ENCODE data around the gene UGT2B11. TPM values are rescaled to one million over a fixed set of nuclear protein-coding genes. Genes with fewer than 3 reads are reported as not detected.
"Not testable (repeated sequence)": the region's sequence is repeated elsewhere in the genome, so short reads cannot be mapped to it uniquely, and the experiment has no call there.

Gene UGT2B11
- total RNA-seq, 1 donor from 2014 or later: not detected

DNA sequence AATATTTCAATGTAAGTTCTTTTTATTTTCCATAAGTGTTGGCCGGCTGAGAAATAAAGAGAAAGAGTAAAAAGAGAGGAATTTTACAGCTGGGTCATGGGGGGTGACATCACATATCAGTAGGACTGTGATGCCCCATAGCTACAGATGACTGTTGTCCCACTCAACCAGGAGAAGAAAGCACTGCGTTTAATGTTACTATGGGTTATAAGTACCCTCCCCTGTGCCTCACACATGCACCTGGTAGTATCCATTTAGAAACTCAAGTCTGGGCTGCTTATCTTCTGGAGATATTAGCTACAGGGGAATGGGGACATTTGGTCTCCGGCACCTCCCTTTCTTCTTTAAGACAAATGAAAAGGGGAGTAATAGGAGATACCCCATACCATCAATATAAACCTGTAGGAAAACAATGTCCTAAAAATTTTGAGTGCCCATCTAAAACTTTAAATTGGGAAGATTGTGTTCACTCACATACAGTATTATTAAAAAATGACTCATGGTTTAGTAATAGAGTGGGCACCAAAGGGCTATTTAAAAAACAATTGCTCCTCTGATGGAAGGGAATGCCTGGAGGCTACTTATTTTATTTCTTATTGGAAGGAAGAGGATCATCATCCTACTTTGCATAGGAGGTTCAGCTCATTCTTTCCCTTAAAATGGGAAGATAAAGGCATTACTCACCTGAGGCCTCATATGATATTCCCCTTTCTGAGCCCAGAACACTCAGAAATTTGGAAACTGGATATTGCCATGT is 18.2 kb downstream of the UGT2B11 start:
- H3K4me1 Mint-ChIP-seq (ENCODE audit: unreplicated experiment): no peaks in the 10 kb centered on the region
- H3K27me3 Mint-ChIP-seq (ENCODE audit: unreplicated experiment): peaks cover 5% of the 10 kb centered on the region
- TF ChIP-seq, protein P1, sequence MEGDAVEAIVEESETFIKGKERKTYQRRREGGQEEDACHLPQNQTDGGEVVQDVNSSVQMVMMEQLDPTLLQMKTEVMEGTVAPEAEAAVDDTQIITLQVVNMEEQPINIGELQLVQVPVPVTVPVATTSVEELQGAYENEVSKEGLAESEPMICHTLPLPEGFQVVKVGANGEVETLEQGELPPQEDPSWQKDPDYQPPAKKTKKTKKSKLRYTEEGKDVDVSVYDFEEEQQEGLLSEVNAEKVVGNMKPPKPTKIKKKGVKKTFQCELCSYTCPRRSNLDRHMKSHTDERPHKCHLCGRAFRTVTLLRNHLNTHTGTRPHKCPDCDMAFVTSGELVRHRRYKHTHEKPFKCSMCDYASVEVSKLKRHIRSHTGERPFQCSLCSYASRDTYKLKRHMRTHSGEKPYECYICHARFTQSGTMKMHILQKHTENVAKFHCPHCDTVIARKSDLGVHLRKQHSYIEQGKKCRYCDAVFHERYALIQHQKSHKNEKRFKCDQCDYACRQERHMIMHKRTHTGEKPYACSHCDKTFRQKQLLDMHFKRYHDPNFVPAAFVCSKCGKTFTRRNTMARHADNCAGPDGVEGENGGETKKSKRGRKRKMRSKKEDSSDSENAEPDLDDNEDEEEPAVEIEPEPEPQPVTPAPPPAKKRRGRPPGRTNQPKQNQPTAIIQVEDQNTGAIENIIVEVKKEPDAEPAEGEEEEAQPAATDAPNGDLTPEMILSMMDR (IDR thresholded peaks at IDR 0.05; ENCODE audit: unreplicated experiment): no peak
- H3K36me3 Mint-ChIP-seq (ENCODE audit: low read depth, unreplicated experiment): no peaks in the 10 kb centered on the region
- DNase-seq (ENCODE audit: low spot score): no peak
- no peak overlapping the region for H3K4me3 Mint-ChIP-seq (ENCODE audit: unreplicated experiment)
- no peaks in the 10 kb centered on the region for H3K9me3 Mint-ChIP-seq (ENCODE audit: unreplicated experiment)
- H3K27ac Mint-ChIP-seq (ENCODE audit: unreplicated experiment): no peak overlapping the region

DNA sequence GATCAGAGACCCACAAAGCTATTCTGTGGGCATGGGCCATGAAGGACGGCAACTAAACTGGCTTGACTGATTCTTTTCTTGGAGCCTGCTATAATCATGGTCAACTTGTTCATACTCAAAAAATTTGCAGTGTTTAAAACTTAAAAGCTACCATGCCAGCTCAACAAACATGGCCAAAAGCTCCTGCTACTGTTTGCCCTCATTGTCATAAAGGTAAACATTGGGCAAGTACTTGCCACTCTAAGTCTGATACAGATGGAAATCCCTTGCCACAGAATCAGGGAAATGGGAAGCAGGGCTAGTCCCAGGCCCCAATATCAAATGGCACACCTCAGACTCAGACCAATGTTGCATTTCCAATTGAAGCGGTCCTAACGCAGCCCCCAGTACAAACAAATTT is 20.4 kb downstream of the UGT2B11 start:
- Mint-ChIP-seq H3K27ac (ENCODE audit: unreplicated experiment) (no peak overlapping the region), H3K9me3 (ENCODE audit: unreplicated experiment) (no peaks in the 10 kb centered on the region), H3K27me3 (ENCODE audit: unreplicated experiment) (peaks cover 5% of the 10 kb centered on the region), H3K4me3 (ENCODE audit: unreplicated experiment) (no peak overlapping the region), H3K4me1 (ENCODE audit: unreplicated experiment) (no peaks in the 10 kb centered on the region), H3K36me3 (ENCODE audit: low read depth, unreplicated experiment) (no peaks in the 10 kb centered on the region)
- DNase-seq (ENCODE audit: low spot score): no peak
- TF ChIP-seq, protein P1 (IDR thresholded peaks at IDR 0.05; ENCODE audit: unreplicated experiment): no peak

DNA sequence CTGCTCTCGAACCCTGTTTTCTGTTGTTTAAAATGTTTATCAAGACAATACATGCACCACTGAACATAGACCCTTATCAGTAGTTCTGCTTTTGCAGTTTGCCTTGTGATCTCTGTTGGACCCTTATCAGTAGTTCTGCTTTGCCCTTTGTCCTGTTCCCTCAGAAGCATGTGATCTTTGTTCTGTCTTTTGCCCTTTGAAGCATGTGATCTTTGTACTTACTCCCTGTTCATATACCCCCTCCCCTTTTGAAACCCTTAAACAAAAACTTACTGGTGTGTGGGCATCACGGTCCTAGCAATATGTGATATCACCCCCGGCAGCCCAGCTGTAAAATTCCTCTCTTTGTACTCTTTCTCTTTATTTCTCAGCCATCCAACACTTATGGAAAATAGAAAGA is 22.6 kb downstream of the UGT2B11 start:
- H3K4me3 Mint-ChIP-seq (ENCODE audit: unreplicated experiment); H3K27ac Mint-ChIP-seq (ENCODE audit: unreplicated experiment); H3K9me3 Mint-ChIP-seq (ENCODE audit: unreplicated experiment); H3K36me3 Mint-ChIP-seq (ENCODE audit: low read depth, unreplicated experiment); H3K27me3 Mint-ChIP-seq (ENCODE audit: unreplicated experiment); H3K4me1 Mint-ChIP-seq (ENCODE audit: unreplicated experiment); DNase-seq (ENCODE audit: low spot score): not testable (repeated sequence)

DNA sequence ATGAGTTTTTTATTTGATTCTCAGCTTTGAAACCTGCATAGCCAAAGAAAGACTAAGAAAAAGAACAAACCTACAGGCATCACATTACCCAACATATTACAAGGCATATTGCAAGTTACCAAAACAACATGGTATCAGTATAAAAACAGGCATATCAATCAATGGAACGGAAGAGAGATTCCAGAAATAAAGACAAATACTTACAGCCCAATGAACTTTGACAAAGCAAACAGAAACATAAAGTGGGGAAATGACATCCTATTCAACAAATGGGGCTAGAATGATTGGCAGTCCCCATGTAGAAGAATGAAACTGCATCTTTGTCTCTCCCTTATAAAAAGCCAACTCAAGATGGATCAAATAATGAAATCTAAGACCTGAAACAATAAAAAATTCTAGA is 23.9 kb downstream of the UGT2B11 start:
- not testable (repeated sequence) for H3K9me3 Mint-ChIP-seq (ENCODE audit: unreplicated experiment); DNase-seq (ENCODE audit: low spot score); H3K36me3 Mint-ChIP-seq (ENCODE audit: low read depth, unreplicated experiment); H3K4me3 Mint-ChIP-seq (ENCODE audit: unreplicated experiment); H3K27me3 Mint-ChIP-seq (ENCODE audit: unreplicated experiment); H3K27ac Mint-ChIP-seq (ENCODE audit: unreplicated experiment)
- H3K4me1 Mint-ChIP-seq (ENCODE audit: unreplicated experiment): peaks cover 11% of the 10 kb centered on the region

DNA sequence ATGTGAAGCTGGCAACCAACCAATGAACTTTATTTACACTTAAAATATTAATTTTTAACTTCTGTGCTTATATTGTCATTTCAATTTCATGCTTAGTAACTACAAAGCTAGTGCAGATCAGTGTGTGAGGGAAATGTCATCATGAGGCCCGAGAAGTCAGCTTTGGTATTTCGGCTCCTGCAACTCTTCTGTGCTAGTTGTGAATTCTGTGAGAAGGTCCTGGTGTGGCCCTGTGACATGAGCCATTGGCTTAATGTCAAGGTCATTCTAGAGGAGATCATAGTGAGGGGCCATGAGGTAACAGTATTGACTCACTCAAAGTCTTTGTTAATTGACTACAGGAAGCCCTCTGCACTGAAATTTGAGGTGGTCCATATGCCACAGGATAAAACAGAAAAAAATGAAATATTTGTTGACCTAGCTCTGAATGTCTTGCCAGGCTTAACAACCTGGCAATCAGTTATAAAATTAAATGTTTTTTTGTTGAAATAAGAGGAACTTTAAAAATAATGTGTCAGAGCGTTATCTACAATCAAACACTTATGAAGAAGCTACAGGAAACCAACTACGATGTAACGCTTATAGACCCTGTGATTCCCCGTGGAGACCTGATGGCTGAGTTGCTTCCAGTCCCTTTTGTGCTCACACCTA is 32.9 kb downstream of the UGT2B11 start:
- not testable (repeated sequence) for H3K27me3 Mint-ChIP-seq (ENCODE audit: unreplicated experiment); DNase-seq (ENCODE audit: low spot score); H3K9me3 Mint-ChIP-seq (ENCODE audit: unreplicated experiment); H3K4me3 Mint-ChIP-seq (ENCODE audit: unreplicated experiment); H3K36me3 Mint-ChIP-seq (ENCODE audit: low read depth, unreplicated experiment); H3K27ac Mint-ChIP-seq (ENCODE audit: unreplicated experiment)
- peaks cover 26% of the 10 kb centered on the region for H3K4me1 Mint-ChIP-seq (ENCODE audit: unreplicated experiment)

DNA sequence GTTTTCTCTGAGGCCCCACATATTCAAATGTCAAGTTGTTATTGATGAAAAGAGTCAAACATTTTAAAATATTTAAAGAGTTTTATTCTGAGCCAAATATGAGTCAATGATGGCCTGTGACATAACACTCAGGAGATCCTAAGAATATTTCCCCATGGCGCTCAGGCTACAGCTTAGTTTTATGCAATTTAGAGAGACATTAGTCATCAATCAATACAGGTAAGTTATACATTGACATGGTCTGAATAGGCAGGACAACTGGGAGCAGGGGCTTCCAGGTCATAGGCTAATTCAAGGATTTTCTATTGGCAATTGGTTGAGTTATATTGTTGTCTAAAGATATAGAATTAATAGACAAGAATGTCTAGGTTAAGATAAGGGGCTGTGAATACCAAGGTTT is 34.7 kb downstream of the UGT2B11 start:
- DNase-seq (ENCODE audit: low spot score); H3K27me3 Mint-ChIP-seq (ENCODE audit: unreplicated experiment); H3K36me3 Mint-ChIP-seq (ENCODE audit: low read depth, unreplicated experiment); H3K9me3 Mint-ChIP-seq (ENCODE audit: unreplicated experiment); H3K4me3 Mint-ChIP-seq (ENCODE audit: unreplicated experiment): not testable (repeated sequence)
- peaks cover 24% of the 10 kb centered on the region for H3K4me1 Mint-ChIP-seq (ENCODE audit: unreplicated experiment)
- H3K27ac Mint-ChIP-seq (ENCODE audit: unreplicated experiment): peak overlapping the region; percentile 85

DNA sequence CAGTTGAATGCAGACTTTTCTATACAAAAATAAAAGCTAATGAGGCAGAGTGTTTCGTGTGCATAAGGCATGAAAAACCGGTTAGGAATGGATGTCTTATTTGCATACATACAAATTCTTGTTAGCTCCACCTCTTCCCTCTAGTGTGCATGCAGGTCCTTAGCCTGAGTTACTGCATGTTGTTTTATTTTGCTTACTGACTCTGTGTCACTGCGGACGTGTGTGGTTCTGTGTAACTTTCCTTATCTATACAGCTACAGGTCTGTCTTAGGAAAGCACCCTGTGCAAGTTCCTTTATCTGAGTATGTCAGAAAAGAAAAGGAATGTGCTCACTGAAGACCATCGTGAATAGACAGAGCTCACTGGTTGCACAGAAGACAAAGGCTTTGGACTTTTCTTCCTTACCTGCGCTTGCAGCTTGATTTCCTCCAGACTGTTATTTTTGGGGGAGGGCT is 35.8 kb downstream of the UGT2B11 start:
- DNase-seq (ENCODE audit: low spot score); H3K36me3 Mint-ChIP-seq (ENCODE audit: low read depth, unreplicated experiment); H3K27me3 Mint-ChIP-seq (ENCODE audit: unreplicated experiment); H3K9me3 Mint-ChIP-seq (ENCODE audit: unreplicated experiment); H3K4me3 Mint-ChIP-seq (ENCODE audit: unreplicated experiment): not testable (repeated sequence)
- Mint-ChIP-seq H3K27ac (ENCODE audit: unreplicated experiment) (peak overlapping the region; percentile 74), H3K4me1 (ENCODE audit: unreplicated experiment) (peaks cover 25% of the 10 kb centered on the region)
